Stimulated activated CD8-positive, alpha-beta memory T cell treated with anti-CD3 and anti-CD28 coated beads, Interleukin-7, amount 100 ng/mL, for 48 hours (primary cell): Measurements from ENCODE around the gene CCNB1IP1.
A peak's percentile ranks its signal among the peaks of the same experiment; 100 is the strongest.
"Not testable (repeated sequence)": the region's sequence is repeated elsewhere in the genome, so short reads cannot be mapped to it uniquely, and the experiment has no call there.

Experiments
- DNase-seq, 2 donors: peaks; one replicate each; pipeline ENCODE4 v3.0.0-alpha.2; 2020; ENCODE audit warnings: low read depth in 1 of 2; ENCODE audit errors: extremely low read depth in 1 of 2

Gene CCNB1IP1, protein sequence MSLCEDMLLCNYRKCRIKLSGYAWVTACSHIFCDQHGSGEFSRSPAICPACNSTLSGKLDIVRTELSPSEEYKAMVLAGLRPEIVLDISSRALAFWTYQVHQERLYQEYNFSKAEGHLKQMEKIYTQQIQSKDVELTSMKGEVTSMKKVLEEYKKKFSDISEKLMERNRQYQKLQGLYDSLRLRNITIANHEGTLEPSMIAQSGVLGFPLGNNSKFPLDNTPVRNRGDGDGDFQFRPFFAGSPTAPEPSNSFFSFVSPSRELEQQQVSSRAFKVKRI

DNA sequence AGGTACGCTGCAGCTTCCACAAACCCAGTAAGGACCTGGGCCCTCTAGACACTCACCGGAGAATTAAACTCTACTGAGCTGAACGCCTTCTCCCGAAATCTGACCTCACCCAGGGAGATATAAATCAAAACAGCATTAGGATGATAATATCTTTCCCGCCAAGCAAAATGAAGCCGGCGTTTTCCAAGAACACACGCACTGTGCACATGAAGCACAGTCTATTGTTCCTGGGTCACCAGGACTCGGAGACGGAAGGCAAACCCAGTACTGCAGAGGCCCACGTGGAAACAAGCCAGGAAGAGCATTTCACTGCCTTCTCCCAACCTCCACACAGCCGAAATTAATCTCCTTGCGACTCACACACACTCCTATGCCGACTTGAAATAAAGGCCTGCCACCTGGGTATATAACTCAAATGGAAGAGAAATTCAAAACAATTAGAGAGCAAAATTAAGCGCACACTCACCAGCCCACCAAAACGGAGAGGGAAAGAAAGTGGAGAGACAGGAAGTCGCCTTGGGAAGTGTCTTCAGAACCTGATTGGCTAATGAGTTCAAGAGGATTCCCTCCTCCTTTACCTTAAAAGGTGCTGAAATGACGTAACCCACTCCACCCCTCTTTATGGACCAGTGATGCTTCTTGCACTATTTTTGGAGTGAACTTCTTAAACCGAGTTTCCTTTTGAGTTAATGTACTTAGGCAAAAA lies at the start of gene CCNB1IP1:
CCNB1IP1 (minus strand) TSS at position 492 of the 706 bp plus-strand sequence. CDS start 16,756 bp downstream, outside the sequence.
- peak; percentile 5 to 39 for DNase-seq

DNA sequence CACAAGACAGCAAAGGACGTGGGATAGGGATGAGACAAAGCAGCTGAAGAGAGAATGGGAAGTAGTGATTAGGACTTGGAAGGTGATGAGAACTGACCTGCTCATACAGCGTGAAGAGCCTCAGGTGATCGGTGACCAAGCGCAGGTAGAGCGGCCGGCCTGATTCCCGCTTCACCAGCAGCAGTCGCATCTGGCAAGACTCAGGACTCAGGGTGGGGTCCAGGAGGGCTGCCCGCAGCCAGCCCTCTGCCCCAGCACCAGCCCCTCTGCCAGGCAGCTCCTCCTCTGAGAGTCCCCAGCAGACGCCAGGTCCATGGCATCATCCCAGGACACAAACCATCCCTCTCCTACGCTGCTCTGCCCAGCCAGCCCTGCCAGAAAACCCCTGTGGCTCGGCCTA lies 49.4 kb upstream of the CCNB1IP1 start:
- no peak for DNase-seq

DNA sequence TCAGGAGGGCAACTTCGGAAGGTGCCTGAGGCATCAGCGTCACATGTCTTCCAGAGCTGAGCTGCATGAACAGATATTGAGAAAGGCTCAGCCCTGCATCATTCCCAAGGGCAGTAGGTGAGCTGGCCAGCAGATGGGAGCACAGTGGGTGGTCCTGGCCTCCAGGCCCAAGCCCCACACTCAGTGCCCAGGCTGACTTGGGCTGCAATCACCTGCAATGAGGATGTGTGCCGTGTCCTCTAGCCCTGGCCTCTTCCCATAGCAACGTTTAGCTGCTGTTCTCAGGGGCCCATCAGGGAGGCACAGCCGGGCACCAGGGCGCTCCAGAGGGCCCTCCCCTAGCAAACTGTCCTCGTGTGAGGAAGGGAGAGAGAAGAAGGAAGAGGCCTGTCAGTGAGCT lies 48.3 kb upstream of the CCNB1IP1 start:
- DNase-seq, result no peak

DNA sequence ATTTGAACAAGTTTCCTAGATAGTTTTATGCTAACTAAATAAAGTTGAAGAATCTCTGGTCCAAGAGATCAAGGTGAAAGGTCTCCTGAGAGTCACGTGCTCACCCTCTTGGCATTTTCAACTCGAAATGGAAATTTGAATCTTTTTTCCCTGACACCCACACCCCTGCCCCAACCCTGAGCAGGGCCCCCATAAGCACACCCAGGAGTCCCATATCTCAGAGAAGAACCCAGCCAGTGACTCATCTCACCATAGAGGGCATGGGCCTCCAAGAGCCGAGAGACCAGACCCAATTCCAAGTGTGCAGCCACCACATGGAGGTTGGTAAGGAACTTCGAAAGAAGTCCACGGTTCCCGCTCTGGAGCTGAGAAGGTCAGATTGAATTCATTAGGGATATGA lies 47.6 kb upstream of the CCNB1IP1 start:
- DNase-seq, result no peak

DNA sequence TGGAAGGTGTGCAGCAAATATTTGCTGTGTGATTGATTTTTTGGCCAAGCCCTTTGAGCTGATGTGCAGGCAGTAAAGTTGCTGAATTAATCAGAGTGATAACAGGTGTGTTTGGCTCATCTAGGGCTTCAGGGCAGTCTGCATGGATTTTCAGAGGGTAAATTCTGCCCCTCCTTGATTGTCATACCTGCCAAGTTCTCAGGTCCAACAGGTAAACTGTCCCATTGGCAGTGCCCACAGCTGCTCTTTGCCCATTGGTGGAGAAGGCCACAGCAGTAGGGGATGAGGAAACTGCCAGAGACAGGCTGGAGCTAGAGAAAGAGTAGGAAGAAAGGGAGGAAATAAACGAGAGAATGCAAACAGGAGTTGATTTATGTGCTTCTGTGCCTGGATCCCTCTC lies 46.7 kb upstream of the CCNB1IP1 start:
- no peak for DNase-seq

DNA sequence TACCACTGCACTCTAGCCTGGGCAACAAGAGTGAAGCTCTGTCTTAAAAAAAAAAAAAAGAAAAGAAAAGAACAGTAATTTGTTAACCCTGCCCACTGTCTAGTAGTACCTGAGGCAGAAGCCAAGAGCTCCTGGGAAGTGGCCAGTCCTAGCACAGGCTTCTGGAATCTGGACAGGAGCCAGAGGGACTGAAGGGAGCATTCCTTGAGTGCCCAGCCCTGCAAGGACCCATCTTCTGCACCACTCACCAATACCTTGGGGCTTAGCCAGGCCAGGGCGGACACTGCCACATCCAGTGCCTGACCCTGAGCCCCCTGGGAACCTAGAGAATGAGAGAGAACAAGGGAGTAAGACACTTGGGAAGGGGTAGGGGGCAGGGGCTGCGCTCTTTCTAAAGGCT lies 44.1 kb upstream of the CCNB1IP1 start:
- DNase-seq, result no peak

DNA sequence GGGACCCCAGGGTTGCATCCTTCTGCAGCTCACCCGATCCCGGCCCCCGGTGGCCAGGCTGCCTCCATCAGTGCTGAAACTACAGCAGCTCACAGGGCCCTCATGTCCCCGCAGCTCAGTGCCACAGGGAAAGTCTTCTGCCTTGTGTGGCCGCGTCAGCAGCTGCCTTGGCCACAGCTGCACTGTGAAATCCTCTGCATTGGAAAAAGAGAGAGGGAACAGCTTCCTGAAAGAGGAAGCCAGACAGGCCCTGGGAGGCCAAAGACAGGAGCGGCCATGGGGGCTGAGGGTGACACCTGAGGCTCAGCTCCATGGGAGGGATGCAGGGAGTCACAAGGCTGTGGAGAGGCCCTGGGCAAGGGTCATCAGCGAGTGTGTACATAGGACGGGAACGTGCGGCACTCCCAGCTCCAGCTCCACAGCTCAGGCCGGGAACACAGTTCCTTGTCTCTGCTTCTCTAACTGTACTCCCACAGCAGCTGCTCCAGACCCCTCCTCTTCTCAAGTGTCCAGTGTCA lies 43.1 kb upstream of the CCNB1IP1 start:
- no peak for DNase-seq

DNA sequence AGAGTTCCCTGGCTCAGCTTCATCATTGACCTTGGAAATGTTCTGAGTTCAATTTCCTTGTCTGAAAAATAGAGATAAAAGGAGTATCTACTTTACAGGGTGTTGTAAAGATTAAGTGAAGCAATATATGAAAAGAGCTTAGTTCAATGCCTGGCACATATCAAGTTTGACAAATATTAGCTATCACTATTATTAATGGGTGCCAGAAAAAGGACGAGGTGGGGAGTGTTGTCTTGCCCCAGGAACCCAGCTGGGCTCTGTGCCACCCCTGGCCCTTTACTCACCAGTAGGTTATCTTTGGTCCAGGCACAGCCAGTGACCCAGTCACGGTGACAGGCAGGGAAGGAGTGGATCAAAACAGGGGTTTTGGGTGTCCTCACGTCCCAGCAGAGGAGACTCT lies 42.4 kb upstream of the CCNB1IP1 start:
- no peak for DNase-seq

DNA sequence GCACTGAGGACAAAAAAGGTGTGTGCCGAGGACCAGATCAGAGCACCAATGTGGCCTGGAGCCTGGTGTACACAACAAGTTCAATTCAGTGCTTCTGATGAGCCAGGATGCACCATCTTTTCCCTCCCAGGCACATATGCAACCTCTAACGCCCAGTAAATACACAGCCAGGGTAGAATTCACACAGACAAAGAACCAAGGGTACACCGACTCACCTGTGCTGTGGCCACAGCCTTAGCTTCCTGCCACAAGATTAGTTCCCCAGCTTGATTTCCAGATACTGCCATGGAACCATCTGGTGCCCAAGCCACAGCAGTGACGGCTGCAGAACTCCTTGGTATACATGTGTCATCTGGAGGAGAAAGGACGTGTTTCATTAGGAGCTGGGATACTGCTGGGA lies 39.7 kb upstream of the CCNB1IP1 start:
- DNase-seq, result no peak

DNA sequence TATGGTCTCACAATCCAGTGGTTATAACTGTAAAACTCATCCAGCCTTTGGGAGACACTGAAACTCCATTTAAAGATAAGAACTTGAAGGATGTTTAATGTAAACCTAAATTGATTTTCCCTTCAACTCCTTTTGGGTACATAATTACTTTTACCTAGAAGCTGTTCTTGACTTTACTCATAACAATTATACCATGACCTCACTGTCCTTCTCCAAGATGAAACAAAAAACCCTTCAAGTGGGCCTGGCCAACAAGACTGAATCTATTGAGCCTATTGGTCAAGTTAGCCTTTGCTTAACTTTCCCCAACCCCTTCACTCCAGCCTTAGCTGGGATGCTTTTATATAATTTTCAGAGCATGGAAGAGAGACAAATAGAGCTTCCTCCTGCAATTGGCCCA lies 32.8 kb upstream of the CCNB1IP1 start:
- no peak for DNase-seq

DNA sequence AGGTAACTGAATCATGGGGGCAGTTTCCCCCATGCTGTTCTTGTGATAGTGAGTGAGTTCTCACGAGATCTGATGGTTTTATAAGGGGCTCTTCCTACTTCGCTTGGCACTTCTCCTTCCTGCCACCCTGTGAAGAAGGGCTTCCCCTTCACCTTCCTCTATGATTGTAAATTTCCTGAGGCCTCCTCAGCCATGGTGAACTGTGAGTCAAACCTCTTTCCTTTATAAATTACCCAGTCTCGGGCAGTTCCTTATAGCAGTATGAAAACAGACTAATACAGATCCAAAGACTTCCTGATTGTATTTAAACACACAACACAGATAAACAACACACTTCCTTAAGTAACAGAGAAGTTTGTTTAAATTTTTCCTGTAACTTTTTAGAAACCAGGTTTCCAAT lies 25.4 kb upstream of the CCNB1IP1 start:
- not testable (repeated sequence) for DNase-seq

DNA sequence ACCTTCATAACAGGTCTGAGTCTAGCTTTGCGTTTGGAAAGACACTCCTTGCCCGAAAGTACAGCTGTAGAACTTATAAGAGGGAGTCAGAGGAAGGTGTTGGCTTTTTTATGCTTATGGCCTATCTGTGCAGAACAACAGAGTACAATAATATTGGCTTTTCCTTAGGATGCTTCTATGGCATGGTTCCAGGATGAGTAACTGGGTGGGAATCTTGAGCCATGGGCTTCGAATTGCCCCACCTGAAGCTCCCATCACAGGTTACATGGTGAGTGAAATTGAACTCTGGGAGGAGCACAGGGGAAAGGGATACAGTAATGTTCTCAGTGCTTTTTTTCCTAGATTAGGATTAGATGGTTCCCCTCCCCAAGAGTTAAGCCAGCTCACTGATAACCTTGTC lies 23.3 kb upstream of the CCNB1IP1 start:
- DNase-seq, result no peak

DNA sequence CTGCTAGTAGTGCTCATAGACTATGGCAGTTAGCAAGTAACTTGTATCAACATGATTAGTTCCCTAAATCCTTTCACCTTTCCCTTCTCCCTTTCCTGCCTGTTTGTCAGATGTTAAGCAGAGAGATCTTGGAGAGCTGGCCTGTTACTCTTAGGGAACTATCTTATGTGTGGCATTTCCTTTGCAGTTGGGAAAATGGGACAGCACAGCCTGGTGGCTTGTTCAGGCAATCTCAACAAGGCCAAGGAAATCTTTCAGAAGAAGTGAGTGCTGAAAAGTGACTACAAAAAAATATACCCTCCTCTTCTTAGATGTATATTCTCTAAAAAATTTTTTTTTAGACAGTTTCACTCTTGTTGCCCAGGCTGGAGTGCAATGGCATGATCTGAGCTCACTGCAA lies 17.8 kb upstream of the CCNB1IP1 start:
- no peak for DNase-seq

DNA sequence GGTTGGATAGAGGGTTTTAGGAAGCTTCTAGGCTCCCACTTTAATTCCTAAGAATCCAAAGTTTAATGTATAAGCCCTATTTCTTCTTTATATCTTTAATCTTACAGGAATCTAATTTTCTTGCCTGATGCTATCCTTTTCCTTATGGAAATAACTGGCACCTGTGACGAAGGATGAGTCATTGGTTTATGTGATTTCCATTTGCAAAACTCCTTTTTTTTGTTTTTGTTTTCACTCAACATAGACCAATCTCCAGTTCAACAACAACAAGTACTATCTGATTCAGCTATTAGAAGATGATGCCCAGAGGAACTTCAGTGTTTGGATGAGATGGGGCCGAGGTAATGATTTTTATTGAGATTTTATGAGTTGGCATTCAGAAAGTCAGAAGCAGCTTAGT lies 17.2 kb upstream of the CCNB1IP1 start:
- DNase-seq, result no peak

DNA sequence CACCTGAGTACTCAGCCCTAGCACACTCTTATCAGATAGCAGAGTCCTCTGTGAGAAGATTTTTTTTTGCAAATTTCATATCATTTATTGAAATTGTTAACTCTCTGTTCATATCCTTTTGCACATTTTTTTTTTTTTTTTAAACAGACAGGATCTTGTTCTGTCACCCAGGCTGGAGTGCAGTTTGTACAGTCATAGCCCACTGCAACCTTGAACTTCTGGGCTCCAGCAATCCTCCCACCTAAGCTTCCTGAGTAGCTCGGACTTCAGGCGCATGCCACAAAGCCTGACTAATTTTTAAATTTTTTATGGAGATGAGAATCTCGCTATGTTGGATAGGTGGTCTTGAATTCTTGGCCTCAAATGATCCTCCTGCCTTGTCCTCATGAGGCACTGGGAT lies 14.7 kb upstream of the CCNB1IP1 start:
- no peak for DNase-seq

DNA sequence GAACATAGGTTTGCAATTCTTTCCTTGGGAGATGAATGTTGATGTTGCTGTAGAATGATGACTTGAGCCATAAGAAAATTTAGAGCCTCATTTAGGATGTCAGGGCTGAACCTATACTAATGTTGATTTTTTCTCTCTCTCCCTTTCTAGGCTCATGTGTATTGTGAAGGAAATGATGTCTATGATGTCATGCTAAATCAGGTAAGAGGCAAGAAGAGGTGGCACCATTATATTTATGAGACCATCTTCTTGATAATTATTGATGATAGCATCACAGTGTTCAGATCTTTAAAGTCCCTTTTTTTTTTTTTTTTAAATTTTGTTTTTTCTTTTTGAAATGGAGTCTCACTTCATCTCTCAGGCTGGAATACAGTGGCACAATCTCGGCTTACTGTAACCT lies 13.6 kb upstream of the CCNB1IP1 start:
- DNase-seq, result no peak

DNA sequence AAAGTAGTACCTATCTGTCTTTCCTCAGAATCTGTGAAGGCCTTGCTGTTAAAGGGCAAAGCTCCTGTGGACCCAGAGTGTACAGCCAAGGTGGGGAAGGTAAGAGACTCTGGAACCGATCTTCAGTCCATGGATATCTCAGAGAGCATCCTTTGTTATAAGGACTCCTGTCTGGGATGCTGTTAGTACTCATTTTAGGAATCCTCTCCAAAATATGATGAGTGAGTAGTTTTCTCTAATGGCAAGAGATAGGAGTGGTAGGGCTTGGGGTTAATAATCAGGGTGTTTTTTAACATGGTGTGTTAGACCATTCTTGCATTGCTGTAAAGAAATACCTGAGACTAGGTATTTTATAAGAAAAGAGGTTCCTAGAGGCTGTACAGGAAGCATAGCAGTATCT lies 12.3 kb upstream of the CCNB1IP1 start:
- DNase-seq, result no peak

DNA sequence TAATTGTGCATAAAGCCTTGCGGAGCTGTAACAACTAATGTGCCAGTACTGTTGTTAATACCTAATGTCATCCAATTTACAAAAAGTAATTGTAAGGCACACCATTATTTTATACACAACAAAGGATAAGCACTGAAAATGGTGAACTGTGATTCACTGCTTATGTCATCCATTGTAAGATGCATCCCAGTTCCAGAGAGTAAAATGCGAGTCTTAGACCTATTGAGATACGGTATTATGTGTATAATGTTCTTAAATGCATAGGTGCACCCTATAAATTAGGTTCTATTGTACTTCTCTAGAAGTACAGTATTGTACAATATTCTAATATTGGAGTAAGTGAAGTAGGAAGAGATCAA lies 10.8 kb upstream of the CCNB1IP1 start:
- no peak for DNase-seq

DNA sequence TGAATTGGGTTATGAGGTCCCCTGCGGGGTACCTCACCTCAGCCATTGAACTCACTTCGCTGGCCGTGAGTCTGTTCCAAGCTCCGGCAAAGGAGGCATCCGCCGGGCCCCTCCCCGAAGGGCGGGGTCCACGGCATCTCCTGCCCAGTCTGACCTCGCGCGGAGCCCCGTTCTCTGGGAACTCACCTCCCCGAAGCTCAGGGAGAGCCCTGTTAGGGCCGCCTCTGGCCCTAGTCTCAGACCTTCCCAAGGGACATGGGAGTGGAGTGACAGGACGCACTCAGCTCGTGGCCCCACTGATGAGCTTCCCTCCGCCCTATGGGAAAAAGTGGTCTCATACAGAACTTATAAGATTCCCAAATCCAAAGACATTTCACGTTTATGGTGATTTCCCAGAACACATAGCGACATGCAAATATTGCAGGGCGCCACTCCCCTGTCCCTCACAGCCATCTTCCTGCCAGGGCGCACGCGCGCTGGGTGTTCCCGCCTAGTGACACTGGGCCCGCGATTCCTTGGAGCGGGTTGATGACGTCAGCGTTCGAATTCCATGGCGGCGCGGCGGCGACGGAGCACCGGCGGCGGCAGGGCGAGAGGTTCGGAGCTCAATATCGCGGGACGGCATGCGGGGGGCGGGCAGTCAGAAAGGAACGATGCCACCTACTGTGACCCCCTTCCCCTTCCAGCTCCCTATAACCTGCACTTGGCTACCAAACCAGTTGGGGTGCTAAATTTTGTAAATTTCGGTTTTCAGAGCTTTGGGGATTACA lies 10.2 kb upstream of the CCNB1IP1 start, which contains the start of gene PARP2:
PARP2 (plus strand) TSS at position 544 of the 770 bp plus-strand sequence; CDS start at position 551, 7 bp downstream.
- peak; percentile 93 to 95 for DNase-seq

DNA sequence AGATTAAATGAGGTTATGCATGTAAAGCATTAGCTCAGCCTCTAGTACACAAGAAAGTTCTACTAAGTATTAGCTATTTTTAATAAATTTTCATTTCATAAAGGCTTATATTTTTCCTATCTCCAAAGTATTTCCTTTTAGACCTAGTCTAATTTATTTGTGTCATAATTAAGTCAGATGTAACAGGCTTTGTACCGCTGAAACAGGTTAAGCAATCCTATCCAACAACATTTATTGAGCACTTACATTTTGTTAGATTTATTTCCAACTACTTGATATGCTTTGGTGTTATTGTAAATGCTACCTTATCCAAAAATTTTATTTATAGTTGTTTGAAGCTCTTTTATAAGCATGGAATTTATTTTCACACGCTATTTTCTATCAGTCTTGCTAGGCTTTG lies 8.6 kb upstream of the CCNB1IP1 start:
- DNase-seq, result no peak

DNA sequence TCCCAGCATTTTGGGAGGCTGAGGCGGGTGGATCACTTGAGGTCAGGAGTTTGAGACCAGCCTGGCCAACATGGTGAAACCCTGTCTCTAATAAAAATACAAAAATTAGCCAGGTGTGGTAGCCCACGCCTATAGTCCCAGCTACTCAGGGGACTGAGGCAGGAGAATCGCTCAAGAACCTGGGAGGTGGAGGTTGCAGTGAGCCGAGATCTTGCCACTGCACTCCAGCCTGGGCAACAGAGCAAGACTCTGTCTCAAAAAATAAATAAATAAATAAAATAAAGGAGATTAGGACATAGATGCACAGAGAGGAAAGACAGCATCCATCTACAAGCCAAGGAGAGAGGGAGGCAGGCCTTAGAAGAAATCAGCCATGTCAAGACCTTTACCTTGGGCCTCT lies 8.0 kb upstream of the CCNB1IP1 start:
- DNase-seq, result not testable (repeated sequence)

DNA sequence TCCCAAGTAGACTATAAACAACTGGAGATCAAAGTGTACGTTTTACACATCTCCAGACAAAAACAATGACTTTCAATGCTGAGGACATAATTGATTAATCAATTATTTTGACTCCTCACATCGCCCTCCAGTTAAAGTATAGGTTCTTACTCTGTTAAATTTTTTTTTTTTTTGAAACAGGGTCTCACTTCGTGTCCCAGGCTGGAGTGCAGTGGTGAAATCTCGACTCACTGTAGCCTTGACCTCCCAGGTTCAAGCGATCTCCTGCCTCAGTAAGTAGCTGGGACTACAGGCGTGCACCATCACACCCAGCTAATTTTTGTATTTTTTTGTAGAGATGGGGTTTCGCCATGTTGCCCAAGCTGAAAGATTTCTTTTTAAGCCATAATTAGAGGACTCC lies 938 bp upstream of the CCNB1IP1 start:
- no peak for DNase-seq
